ENCODE results near the gene GARNL3. TPM values are rescaled to one million over a fixed set of nuclear protein-coding genes. Genes with fewer than 3 reads are reported as not detected.

Gene GARNL3
- polyA plus RNA-seq, 2 donors: 3.5 TPM

GRCh38 chr9:127277099-127277498 is 12.5 kb downstream of the GARNL3 start:
- Histone ChIP-seq H3K9me3 (ENCODE audit: control insufficient read depth in 2 of 2, insufficient read depth in 1 of 2, low read depth in 1 of 2, low read length in 1 of 2) (no peaks in the 10 kb centered on the region), H3K4me3 (ENCODE audit: low read depth in 1 of 2, low read length in 2 of 2) (no peak overlapping the region), H3K27me3 (ENCODE audit: control insufficient read depth in 1 of 2, insufficient read depth in 2 of 2, low read length in 2 of 2) (no peaks in the 10 kb centered on the region), H3K36me3 (ENCODE audit: control insufficient read depth in 2 of 2, insufficient read depth in 2 of 2, low read length in 1 of 2) (no peaks in the 10 kb centered on the region), H3K4me1 (ENCODE audit: control insufficient read depth in 2 of 2, insufficient read depth in 2 of 2, low read length in 1 of 2) (no peaks in the 10 kb centered on the region), H3K27ac (ENCODE audit: low read depth in 2 of 2, low read length in 1 of 2) (no peak overlapping the region)
- WGBS, 2 donors: 56 to 62% methylated on average over 2 of the region's 2 CpGs

DNA sequence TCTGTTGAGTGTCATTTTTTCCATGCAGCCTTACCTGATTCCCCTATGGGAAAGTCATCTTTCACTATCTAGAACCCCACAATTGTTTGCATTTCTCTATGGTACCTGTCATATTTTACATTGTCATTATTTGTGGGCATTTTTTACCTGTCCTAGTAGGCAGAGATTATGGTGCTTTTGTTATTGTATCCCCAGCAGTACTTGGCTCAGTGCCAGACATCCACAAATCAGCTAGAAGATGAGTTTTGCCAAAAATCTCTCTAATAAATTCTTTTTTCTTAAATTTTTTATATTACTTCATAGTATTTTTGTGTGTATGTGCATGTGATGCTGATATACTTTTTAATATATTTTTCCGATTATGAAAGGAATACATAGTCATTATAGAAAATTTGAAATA is 13.2 kb downstream of the GARNL3 start:
- Histone ChIP-seq H3K27me3 (ENCODE audit: control insufficient read depth in 1 of 2, insufficient read depth in 2 of 2, low read length in 2 of 2) (no peaks in the 10 kb centered on the region), H3K4me1 (ENCODE audit: control insufficient read depth in 2 of 2, insufficient read depth in 2 of 2, low read length in 1 of 2) (no peaks in the 10 kb centered on the region), H3K9me3 (ENCODE audit: control insufficient read depth in 2 of 2, insufficient read depth in 1 of 2, low read depth in 1 of 2, low read length in 1 of 2) (no peaks in the 10 kb centered on the region), H3K4me3 (ENCODE audit: low read depth in 1 of 2, low read length in 2 of 2) (no peak overlapping the region), H3K27ac (ENCODE audit: low read depth in 2 of 2, low read length in 1 of 2) (no peak overlapping the region), H3K36me3 (ENCODE audit: control insufficient read depth in 2 of 2, insufficient read depth in 2 of 2, low read length in 1 of 2) (no peaks in the 10 kb centered on the region)
- 99 to 100% methylated on average over 1 of the region's 1 CpG for WGBS, 2 donors

GRCh38 chr9:127278372-127278771 is 13.8 kb downstream of the GARNL3 start:
- Histone ChIP-seq H3K27ac (ENCODE audit: low read depth in 2 of 2, low read length in 1 of 2) (no peak overlapping the region), H3K9me3 (ENCODE audit: control insufficient read depth in 2 of 2, insufficient read depth in 1 of 2, low read depth in 1 of 2, low read length in 1 of 2) (no peaks in the 10 kb centered on the region), H3K36me3 (ENCODE audit: control insufficient read depth in 2 of 2, insufficient read depth in 2 of 2, low read length in 1 of 2) (no peaks in the 10 kb centered on the region), H3K4me1 (ENCODE audit: control insufficient read depth in 2 of 2, insufficient read depth in 2 of 2, low read length in 1 of 2) (no peaks in the 10 kb centered on the region), H3K4me3 (ENCODE audit: low read depth in 1 of 2, low read length in 2 of 2) (no peak overlapping the region), H3K27me3 (ENCODE audit: control insufficient read depth in 1 of 2, insufficient read depth in 2 of 2, low read length in 2 of 2) (no peaks in the 10 kb centered on the region)
- 70 to 77% methylated on average over 2 of the region's 2 CpGs for WGBS, 2 donors

- no peaks in the 10 kb centered on the region for H3K27me3 ChIP-seq (ENCODE audit: control insufficient read depth in 1 of 2, insufficient read depth in 2 of 2, low read length in 2 of 2)
- H3K36me3 ChIP-seq (ENCODE audit: control insufficient read depth in 2 of 2, insufficient read depth in 2 of 2, low read length in 1 of 2): no peaks in the 10 kb centered on the region
- H3K4me1 ChIP-seq (ENCODE audit: control insufficient read depth in 2 of 2, insufficient read depth in 2 of 2, low read length in 1 of 2): no peaks in the 10 kb centered on the region
- H3K9me3 ChIP-seq (ENCODE audit: control insufficient read depth in 2 of 2, insufficient read depth in 1 of 2, low read depth in 1 of 2, low read length in 1 of 2): no peaks in the 10 kb centered on the region
- H3K4me3 ChIP-seq (ENCODE audit: low read depth in 1 of 2, low read length in 2 of 2): no peak overlapping the region
- H3K27ac ChIP-seq (ENCODE audit: low read depth in 2 of 2, low read length in 1 of 2): no peak overlapping the region
- WGBS, 2 donors: 74 to 89% methylated on average over 3 of the region's 3 CpGs
These were observed 15.2 kb downstream of the GARNL3 start for GRCh38 chr9:127279717-127280285.

DNA sequence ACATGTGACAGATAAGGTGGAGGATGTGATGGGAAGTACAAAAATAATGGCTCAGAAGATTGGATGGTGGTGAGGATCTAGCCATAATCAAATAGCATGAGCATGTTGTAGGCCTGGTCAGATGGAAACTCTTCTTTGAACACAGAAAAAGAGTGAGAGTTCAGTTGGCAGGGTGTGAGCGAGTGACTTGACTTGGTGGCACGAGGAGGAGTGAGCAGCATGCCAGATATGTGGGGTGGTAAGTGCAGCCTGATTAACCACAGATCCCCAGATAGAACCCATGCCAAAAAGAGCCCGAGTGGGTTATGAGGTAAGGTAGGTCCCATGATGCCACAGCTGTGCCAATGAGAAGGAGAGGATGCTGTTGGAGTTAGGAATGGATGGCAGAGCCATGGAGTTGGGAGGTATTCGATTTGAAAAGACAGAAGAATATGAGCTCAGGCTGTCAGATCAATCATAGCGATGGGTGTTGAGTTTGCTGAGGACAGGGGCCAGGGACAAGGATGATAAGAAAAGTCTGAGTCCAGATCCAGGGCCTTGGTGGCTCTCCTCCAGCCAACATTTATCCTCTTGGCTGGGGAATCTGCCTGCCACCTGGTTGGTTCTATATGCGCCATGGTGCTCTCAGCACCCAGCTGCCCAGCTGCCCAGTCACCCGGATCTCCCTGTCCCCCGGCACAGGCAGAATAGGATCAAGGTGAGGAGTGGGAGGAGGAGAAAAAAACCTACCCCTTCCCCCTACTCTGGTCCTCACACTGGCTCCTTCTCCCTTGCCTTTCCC is 16.5 kb downstream of the GARNL3 start:
- no peaks in the 10 kb centered on the region for H3K36me3 ChIP-seq (ENCODE audit: control insufficient read depth in 2 of 2, insufficient read depth in 2 of 2, low read length in 1 of 2)
- H3K27me3 ChIP-seq (ENCODE audit: control insufficient read depth in 1 of 2, insufficient read depth in 2 of 2, low read length in 2 of 2): no peaks in the 10 kb centered on the region
- H3K4me3 ChIP-seq (ENCODE audit: low read depth in 1 of 2, low read length in 2 of 2): no peak overlapping the region
- no peaks in the 10 kb centered on the region for H3K4me1 ChIP-seq (ENCODE audit: control insufficient read depth in 2 of 2, insufficient read depth in 2 of 2, low read length in 1 of 2)
- 84 to 90% methylated on average over 8 of the region's 8 CpGs for WGBS, 2 donors
- H3K27ac ChIP-seq (ENCODE audit: low read depth in 2 of 2, low read length in 1 of 2): no peak overlapping the region
- H3K9me3 ChIP-seq (ENCODE audit: control insufficient read depth in 2 of 2, insufficient read depth in 1 of 2, low read depth in 1 of 2, low read length in 1 of 2): no peaks in the 10 kb centered on the region

DNA sequence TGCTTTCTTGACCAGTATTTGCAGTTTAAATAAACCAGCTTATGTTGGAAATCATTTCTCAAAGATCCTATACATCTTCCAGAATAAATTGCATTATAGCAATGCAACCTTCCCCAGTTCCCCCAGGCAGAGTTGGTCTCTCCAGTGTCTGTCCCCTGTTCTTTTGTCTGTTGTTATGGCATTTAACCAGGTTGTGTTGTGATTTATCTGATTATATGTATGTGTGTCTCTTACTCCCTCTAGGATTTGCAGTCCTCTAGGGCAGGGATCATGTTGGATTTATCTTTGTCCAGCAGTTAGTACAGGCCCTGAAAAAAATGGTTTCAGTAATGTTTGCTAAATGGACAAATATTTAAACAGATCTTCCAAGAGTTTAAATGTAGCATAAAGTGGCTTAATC is 17.3 kb downstream of the GARNL3 start:
- no peaks in the 10 kb centered on the region for H3K4me1 ChIP-seq (ENCODE audit: control insufficient read depth in 2 of 2, insufficient read depth in 2 of 2, low read length in 1 of 2)
- no peak overlapping the region for H3K27ac ChIP-seq (ENCODE audit: low read depth in 2 of 2, low read length in 1 of 2)
- no peak overlapping the region for H3K4me3 ChIP-seq (ENCODE audit: low read depth in 1 of 2, low read length in 2 of 2)
- H3K9me3 ChIP-seq (ENCODE audit: control insufficient read depth in 2 of 2, insufficient read depth in 1 of 2, low read depth in 1 of 2, low read length in 1 of 2): no peaks in the 10 kb centered on the region
- H3K27me3 ChIP-seq (ENCODE audit: control insufficient read depth in 1 of 2, insufficient read depth in 2 of 2, low read length in 2 of 2): no peaks in the 10 kb centered on the region
- H3K36me3 ChIP-seq (ENCODE audit: control insufficient read depth in 2 of 2, insufficient read depth in 2 of 2, low read length in 1 of 2): no peaks in the 10 kb centered on the region

- H3K36me3 ChIP-seq (ENCODE audit: control insufficient read depth in 2 of 2, insufficient read depth in 2 of 2, low read length in 1 of 2): no peaks in the 10 kb centered on the region
- H3K4me3 ChIP-seq (ENCODE audit: low read depth in 1 of 2, low read length in 2 of 2): no peak overlapping the region
- H3K4me1 ChIP-seq (ENCODE audit: control insufficient read depth in 2 of 2, insufficient read depth in 2 of 2, low read length in 1 of 2): no peaks in the 10 kb centered on the region
- H3K27me3 ChIP-seq (ENCODE audit: control insufficient read depth in 1 of 2, insufficient read depth in 2 of 2, low read length in 2 of 2): no peaks in the 10 kb centered on the region
- no peaks in the 10 kb centered on the region for H3K9me3 ChIP-seq (ENCODE audit: control insufficient read depth in 2 of 2, insufficient read depth in 1 of 2, low read depth in 1 of 2, low read length in 1 of 2)
- H3K27ac ChIP-seq (ENCODE audit: low read depth in 2 of 2, low read length in 1 of 2): no peak overlapping the region
These were observed 18.0 kb downstream of the GARNL3 start for GRCh38 chr9:127282611-127283010.

GRCh38 chr9:127283135-127283534 is 18.6 kb downstream of the GARNL3 start:
- Histone ChIP-seq H3K27ac (ENCODE audit: low read depth in 2 of 2, low read length in 1 of 2) (no peak overlapping the region), H3K9me3 (ENCODE audit: control insufficient read depth in 2 of 2, insufficient read depth in 1 of 2, low read depth in 1 of 2, low read length in 1 of 2) (no peaks in the 10 kb centered on the region), H3K4me3 (ENCODE audit: low read depth in 1 of 2, low read length in 2 of 2) (no peak overlapping the region), H3K27me3 (ENCODE audit: control insufficient read depth in 1 of 2, insufficient read depth in 2 of 2, low read length in 2 of 2) (no peaks in the 10 kb centered on the region), H3K36me3 (ENCODE audit: control insufficient read depth in 2 of 2, insufficient read depth in 2 of 2, low read length in 1 of 2) (no peaks in the 10 kb centered on the region), H3K4me1 (ENCODE audit: control insufficient read depth in 2 of 2, insufficient read depth in 2 of 2, low read length in 1 of 2) (no peaks in the 10 kb centered on the region)
- WGBS, 2 donors: 86 to 87% methylated on average over 3 of the region's 3 CpGs

DNA sequence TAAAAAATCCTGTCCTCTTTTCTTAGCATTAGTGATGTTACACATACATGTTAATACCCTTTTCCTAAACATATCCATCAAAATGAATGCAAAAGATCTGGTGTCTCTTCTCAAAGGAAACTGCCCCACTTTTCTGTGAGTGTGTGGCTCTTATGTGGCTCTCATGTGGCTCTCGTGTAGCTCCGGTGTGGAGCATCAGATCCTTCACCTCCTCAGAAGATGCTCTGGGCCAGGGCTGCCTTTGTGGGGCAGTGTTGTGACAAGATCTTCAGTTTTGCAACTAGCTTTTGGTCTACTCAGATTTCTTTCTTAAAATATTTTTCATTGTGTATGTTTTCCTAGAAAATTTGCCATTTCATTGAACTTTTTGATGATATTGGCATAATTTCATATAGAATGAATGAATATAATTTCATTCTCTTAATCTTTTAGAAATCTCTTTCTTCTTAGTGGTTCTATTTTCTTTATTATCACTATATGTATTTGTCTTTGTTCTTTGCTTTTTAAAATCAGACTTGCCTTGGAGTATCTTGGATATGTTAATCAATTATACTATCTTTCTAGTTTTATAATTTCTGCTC is 19.4 kb downstream of the GARNL3 start:
- WGBS, 2 donors: 37 to 38% methylated on average over 2 of the region's 2 CpGs

DNA sequence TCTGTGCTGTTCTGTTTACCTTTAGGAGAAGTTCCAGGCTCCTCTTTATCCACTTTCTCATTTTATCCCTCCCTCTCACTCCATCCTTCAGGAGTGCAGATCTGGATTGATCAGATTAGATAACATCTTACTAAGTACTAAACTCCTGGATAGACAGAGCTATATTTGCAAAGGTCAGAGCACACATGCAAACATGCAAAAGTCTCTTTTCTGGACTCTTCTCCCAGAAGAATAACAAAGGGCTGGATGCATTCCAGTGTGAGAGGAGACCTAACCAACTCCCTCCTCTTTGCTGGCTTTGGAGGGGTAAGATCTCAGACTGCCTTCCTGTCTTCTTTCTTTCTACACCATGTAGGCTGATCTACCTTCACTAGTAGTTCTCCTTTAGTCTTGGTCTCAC is 21.4 kb downstream of the GARNL3 start:
- H3K27ac ChIP-seq (ENCODE audit: low read depth in 2 of 2, low read length in 1 of 2): no peak overlapping the region
- no peaks in the 10 kb centered on the region for H3K4me1 ChIP-seq (ENCODE audit: control insufficient read depth in 2 of 2, insufficient read depth in 2 of 2, low read length in 1 of 2)
- no peak overlapping the region for H3K4me3 ChIP-seq (ENCODE audit: low read depth in 1 of 2, low read length in 2 of 2)
- no peaks in the 10 kb centered on the region for H3K36me3 ChIP-seq (ENCODE audit: control insufficient read depth in 2 of 2, insufficient read depth in 2 of 2, low read length in 1 of 2)
- H3K27me3 ChIP-seq (ENCODE audit: control insufficient read depth in 1 of 2, insufficient read depth in 2 of 2, low read length in 2 of 2): no peaks in the 10 kb centered on the region
- H3K9me3 ChIP-seq (ENCODE audit: control insufficient read depth in 2 of 2, insufficient read depth in 1 of 2, low read depth in 1 of 2, low read length in 1 of 2): no peaks in the 10 kb centered on the region

More for the DNA sequence above, 19.4 kb downstream of the GARNL3 start:
- no peak overlapping the region for H3K4me3 ChIP-seq (ENCODE audit: low read depth in 1 of 2, low read length in 2 of 2)
- H3K36me3 ChIP-seq (ENCODE audit: control insufficient read depth in 2 of 2, insufficient read depth in 2 of 2, low read length in 1 of 2): no peaks in the 10 kb centered on the region
- H3K9me3 ChIP-seq (ENCODE audit: control insufficient read depth in 2 of 2, insufficient read depth in 1 of 2, low read depth in 1 of 2, low read length in 1 of 2): no peaks in the 10 kb centered on the region
- no peaks in the 10 kb centered on the region for H3K4me1 ChIP-seq (ENCODE audit: control insufficient read depth in 2 of 2, insufficient read depth in 2 of 2, low read length in 1 of 2)
- H3K27me3 ChIP-seq (ENCODE audit: control insufficient read depth in 1 of 2, insufficient read depth in 2 of 2, low read length in 2 of 2): no peaks in the 10 kb centered on the region
- H3K27ac ChIP-seq (ENCODE audit: low read depth in 2 of 2, low read length in 1 of 2): no peak overlapping the region
